Stomach (tissue), 9 donors: ENCODE measurements around the gene OR6B1. TPM values are rescaled to one million over a fixed set of nuclear protein-coding genes. Genes with fewer than 3 reads are reported as not detected.

Experiments used
- DNase-seq, 2 donors: peaks; one replicate each; pipeline versions ENCODE4 v3.0.0 to v3.0.0-alpha.2; 2013 to 2019
- H3K27ac ChIP-seq, 5 donors: fragments of 200-600 bp in 4 of 5; sonication (generic) in 4 of 5; one replicate each; pipeline ENCODE4 v1.5.1; 2013 to 2019; ENCODE audit warnings: mild to moderate bottlenecking in 1 of 5, moderate library complexity in 1 of 5
- H3K27me3 ChIP-seq, 3 donors: fragments of 200-600 bp; sonication (generic); one replicate each; pipeline ENCODE4 v1.5.1; 2017 to 2019; ENCODE audit warnings: mixed run types in 1 of 3
- H3K36me3 ChIP-seq, 4 donors: fragments of 200-600 bp; sonication (generic); 1 replicate in 3 of 4; 2 replicates in 1 of 4; pipeline ENCODE4 v1.5.1; 2016 to 2019
- H3K4me1 ChIP-seq, 4 donors: fragments of 200-600 bp; sonication (generic); one replicate each; pipeline ENCODE4 v1.5.1; 2016 to 2019
- H3K4me3 ChIP-seq, 4 donors: fragments of 200-600 bp; sonication (generic) in 3 of 4; one replicate each; pipeline ENCODE4 v1.5.1; 2016 to 2019; ENCODE audit warnings: mild to moderate bottlenecking in 1 of 4
- H3K9me3 ChIP-seq, 4 donors: fragments of 200-600 bp; sonication (generic); one replicate each; pipeline ENCODE4 v1.5.1; 2016 to 2019
- EP300 ChIP-seq: sonication (generic); formaldehyde crosslinking; IDR thresholded peaks from one replicate; pipeline ENCODE4 v1.6.1; 2017; ENCODE audit warnings: antibody characterized with exemption
- POLR2A ChIP-seq, 4 donors: fragments of 450-650 bp; IDR thresholded peaks; one replicate each; pipeline ENCODE4 v1.6.1; 2016; ENCODE audit warnings: antibody characterized with exemption in 4 of 4, control low read depth in 2 of 4, mild to moderate bottlenecking in 1 of 4, moderate library complexity in 1 of 4
- POLR2AphosphoS5 ChIP-seq, 3 donors: sonication (generic); formaldehyde crosslinking; IDR thresholded peaks; one replicate each; pipeline ENCODE4 v1.6.1; 2016; ENCODE audit warnings: antibody characterized with exemption in 3 of 3
- WGBS, 5 donors: extraction: QIAGEN DNeasy Blood & Tissue Kit in 3 of 5; methylation state at CpG; one replicate each; pipeline versions ENCODE4 v1.1.5 to v1.1.7; 2013 to 2018; 5-methylcytosine and 5-hydroxymethylcytosine counted together
- intact Hi-C: fragments of 100-400 bp; cut with DNase I; formaldehyde crosslinking; loops from one replicate; pipeline ENCODE4 v1.15.1; 2023; ENCODE audit warnings: low total_unique reads
- polyA plus RNA-seq, 3 donors: library from polyadenylated mRNA; stranded (reverse); fragments of 200-250 nt; gene quantifications; one replicate each; pipeline ENCODE4 v1.2.3, GENCODE V29; 2013
- total RNA-seq, 5 donors: library from RNA; depleted of rRNA; stranded (reverse); fragments of >200 nt; gene quantifications; one replicate each; pipeline versions ENCODE4 v1.1.0 to v1.2.3, GENCODE V29; 2014 to 2016
- TF ChIP-seq, protein P1 (sequence below), 7 experiments: fragments of 450-650 bp in 4 of 7; fragments of 200-600 bp in 3 of 7; sonication (generic) in 3 of 7; IDR thresholded peaks; one replicate each; pipeline ENCODE4 v1.5.1; 2016 to 2019; ENCODE audit warnings: antibody characterized with exemption in 7 of 7, control low read depth in 2 of 7, mild to moderate bottlenecking in 1 of 7
- donor health status: healthy with polysubstance abuse.
- donor health status: Bipolar disorder and iron deficiency.
- donor health status: healthy.

The OR6B1 gene
- total and polyA plus RNA-seq, 8 donors = not detected

DNA sequence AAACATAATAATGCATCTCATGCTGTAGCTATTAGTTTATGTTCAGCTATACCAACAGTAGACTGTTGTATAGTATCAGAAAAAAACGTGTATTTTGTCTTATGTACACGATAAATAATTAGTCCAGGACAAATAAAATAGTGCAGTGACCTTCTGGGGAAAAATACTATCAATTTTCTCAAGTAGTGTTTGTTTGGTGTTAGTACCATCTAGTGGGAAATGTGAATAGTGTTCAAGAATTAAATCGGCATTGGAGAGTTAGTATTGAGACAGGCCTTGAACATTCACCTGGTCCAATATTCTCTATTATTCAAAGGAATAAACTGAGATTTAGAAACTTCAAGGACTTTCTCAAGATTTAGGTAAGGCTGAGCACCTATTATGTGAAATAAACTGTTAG is 26.9 kb downstream of the OR6B1 start:
- 5 to 10% (median 7%) methylated on average over 3 of the region's 3 CpGs for WGBS, 5 donors
- intact Hi-C loops = no loop called here

DNA sequence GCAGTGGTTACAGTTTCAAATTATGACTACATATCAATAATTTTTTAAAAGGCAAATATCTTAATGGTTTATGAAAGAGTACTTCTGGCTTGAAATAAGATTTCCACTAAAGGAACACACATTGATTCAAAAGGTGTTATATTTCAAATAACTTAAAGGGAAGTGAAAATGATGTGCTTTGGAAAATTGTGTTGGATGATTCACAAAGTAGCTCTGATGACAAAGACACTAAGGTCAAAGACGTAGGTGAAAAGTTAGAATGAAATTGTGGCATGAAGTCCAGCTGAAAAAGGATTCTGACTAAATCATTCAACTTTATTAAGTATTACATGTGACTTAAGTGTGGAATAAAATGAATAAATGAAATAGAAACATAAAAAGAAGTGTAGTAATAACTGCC is 27.9 kb downstream of the OR6B1 start:
- WGBS, 5 donors = 58 to 71% (median 67%) methylated on average over 1 of the region's 1 CpG
- TF ChIP-seq, protein P1, sequence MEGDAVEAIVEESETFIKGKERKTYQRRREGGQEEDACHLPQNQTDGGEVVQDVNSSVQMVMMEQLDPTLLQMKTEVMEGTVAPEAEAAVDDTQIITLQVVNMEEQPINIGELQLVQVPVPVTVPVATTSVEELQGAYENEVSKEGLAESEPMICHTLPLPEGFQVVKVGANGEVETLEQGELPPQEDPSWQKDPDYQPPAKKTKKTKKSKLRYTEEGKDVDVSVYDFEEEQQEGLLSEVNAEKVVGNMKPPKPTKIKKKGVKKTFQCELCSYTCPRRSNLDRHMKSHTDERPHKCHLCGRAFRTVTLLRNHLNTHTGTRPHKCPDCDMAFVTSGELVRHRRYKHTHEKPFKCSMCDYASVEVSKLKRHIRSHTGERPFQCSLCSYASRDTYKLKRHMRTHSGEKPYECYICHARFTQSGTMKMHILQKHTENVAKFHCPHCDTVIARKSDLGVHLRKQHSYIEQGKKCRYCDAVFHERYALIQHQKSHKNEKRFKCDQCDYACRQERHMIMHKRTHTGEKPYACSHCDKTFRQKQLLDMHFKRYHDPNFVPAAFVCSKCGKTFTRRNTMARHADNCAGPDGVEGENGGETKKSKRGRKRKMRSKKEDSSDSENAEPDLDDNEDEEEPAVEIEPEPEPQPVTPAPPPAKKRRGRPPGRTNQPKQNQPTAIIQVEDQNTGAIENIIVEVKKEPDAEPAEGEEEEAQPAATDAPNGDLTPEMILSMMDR (IDR thresholded peaks at IDR 0.05) = no peak
- TF ChIP-seq POLR2A (IDR thresholded peaks at IDR 0.05) = no peak
- TF ChIP-seq EP300 = no peak
- no peak for TF ChIP-seq POLR2AphosphoS5 (IDR thresholded peaks at IDR 0.05)
- Histone ChIP-seq H3K4me3 (no peak overlapping the region), H3K27me3 (no peaks in the 10 kb centered on the region), H3K4me1 (no peaks in the 10 kb centered on the region), H3K36me3 (no peaks in the 10 kb centered on the region), H3K9me3 (no peaks in the 10 kb centered on the region), H3K27ac (no peak overlapping the region)
- DNase-seq = no peak
- intact Hi-C loops = no loop called here

More for the DNA sequence above, 26.9 kb downstream of the OR6B1 start:
- no peaks in the 10 kb centered on the region for H3K4me1 ChIP-seq
- no peak overlapping the region for H3K4me3 ChIP-seq
- H3K9me3 ChIP-seq = no peaks in the 10 kb centered on the region
- no peaks in the 10 kb centered on the region for H3K36me3 ChIP-seq
- peak in 1 of 2 donors; percentile 58 for DNase-seq
- no peaks in the 10 kb centered on the region for H3K27me3 ChIP-seq
- TF ChIP-seq, protein P1 (IDR thresholded peaks at IDR 0.05) = peak in 3 of 7 experiments; percentile 17 to 33 (median 30)
- TF ChIP-seq POLR2A (IDR thresholded peaks at IDR 0.05) = no peak
- no peak for TF ChIP-seq POLR2AphosphoS5 (IDR thresholded peaks at IDR 0.05)
- no peak overlapping the region for H3K27ac ChIP-seq

DNA sequence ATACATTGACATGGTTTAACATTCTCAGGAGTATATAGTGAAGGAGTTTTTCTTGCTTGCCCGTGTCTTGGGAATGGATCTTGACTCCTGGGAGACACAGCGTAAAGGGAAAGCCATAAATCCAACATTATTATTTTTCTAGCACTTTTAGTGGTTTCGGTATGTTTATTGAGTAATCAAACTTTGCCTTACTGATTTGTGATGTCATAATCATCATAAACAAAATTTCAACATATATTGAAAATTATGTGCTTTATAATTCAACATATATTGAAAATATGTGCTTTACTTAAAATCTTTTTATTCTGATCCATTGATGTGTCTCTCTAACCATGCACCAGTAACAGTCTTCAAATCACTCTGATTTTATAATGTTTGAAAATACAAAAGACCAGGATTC is 28.4 kb downstream of the OR6B1 start:
- no peaks in the 10 kb centered on the region for H3K36me3 ChIP-seq
- H3K4me3 ChIP-seq = no peak overlapping the region
- 85 to 93% (median 92%) methylated on average over 3 of the region's 3 CpGs for WGBS, 5 donors
- H3K27ac ChIP-seq = no peak overlapping the region
- H3K9me3 ChIP-seq = no peaks in the 10 kb centered on the region
- H3K4me1 ChIP-seq = no peaks in the 10 kb centered on the region
- intact Hi-C loops = no loop called here
- DNase-seq = no peak
- TF ChIP-seq POLR2AphosphoS5 (IDR thresholded peaks at IDR 0.05) = no peak
- TF ChIP-seq POLR2A (IDR thresholded peaks at IDR 0.05) = no peak
- TF ChIP-seq, protein P1 (IDR thresholded peaks at IDR 0.05) = no peak
- TF ChIP-seq EP300 = no peak
- no peaks in the 10 kb centered on the region for H3K27me3 ChIP-seq

DNA sequence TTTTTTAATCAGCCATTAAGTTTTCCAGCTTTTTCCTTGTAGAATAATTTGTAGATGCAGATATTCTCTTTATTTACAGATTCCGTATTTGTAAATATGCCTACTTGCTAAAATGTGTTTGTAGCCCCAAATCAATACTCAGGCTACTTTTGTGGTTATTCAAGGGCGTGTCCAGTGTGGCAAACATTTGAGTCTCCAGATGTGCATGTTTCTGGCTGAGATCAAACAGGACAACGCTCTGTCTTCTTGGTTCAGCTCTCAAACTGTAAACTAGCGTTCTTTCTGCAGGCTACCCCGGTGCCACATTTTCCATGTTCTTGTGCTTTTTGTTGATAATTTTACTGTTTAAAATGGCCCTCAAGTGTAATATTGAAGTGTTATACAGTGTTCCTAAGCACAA is 32.4 kb downstream of the OR6B1 start:
- DNase-seq = no peak
- WGBS, 5 donors = 63 to 70% (median 65%) methylated on average over 5 of the region's 5 CpGs
- no peaks in the 10 kb centered on the region for H3K36me3 ChIP-seq
- H3K4me1 ChIP-seq = no peaks in the 10 kb centered on the region
- intact Hi-C loops = no loop called here
- no peaks in the 10 kb centered on the region for H3K9me3 ChIP-seq
- H3K27me3 ChIP-seq = no peaks in the 10 kb centered on the region
- no peak overlapping the region for H3K27ac ChIP-seq
- H3K4me3 ChIP-seq = no peak overlapping the region
- TF ChIP-seq, protein P1 (IDR thresholded peaks at IDR 0.05) = no peak
- no peak for TF ChIP-seq POLR2AphosphoS5 (IDR thresholded peaks at IDR 0.05)
- no peak for TF ChIP-seq POLR2A (IDR thresholded peaks at IDR 0.05)
- no peak for TF ChIP-seq EP300
